ENCODE data around the gene AP3B1. TPM values are rescaled to one million over a fixed set of nuclear protein-coding genes. Genes with fewer than 3 reads are reported as not detected.

Gene AP3B1
- total RNA-seq, 1 donor, result 72.1 TPM

GRCh38 chr5:77958642-77959330 is 335.7 kb downstream of the AP3B1 start:
- no peaks in the 10 kb centered on the region for H3K4me1 ChIP-seq (ENCODE audit: insufficient read depth, low read length)
- no peak overlapping the region for H3K4me3 ChIP-seq (ENCODE audit: low read length)
- H3K27me3 ChIP-seq (ENCODE audit: insufficient read depth, low read length), result peaks cover 77% of the 10 kb centered on the region
- no peaks in the 10 kb centered on the region for H3K9me3 ChIP-seq (ENCODE audit: low read depth, low read length)

GRCh38 chr5:77957931-77958521 is 336.5 kb downstream of the AP3B1 start:
- Histone ChIP-seq H3K27me3 (ENCODE audit: insufficient read depth, low read length) (peaks cover 71% of the 10 kb centered on the region), H3K4me1 (ENCODE audit: insufficient read depth, low read length) (no peaks in the 10 kb centered on the region), H3K9me3 (ENCODE audit: low read depth, low read length) (no peaks in the 10 kb centered on the region), H3K4me3 (ENCODE audit: low read length) (no peak overlapping the region)

GRCh38 chr5:77957516-77957915 is 337.0 kb downstream of the AP3B1 start:
- no peaks in the 10 kb centered on the region for H3K4me1 ChIP-seq (ENCODE audit: insufficient read depth, low read length)
- no peak overlapping the region for H3K4me3 ChIP-seq (ENCODE audit: low read length)
- peaks cover 66% of the 10 kb centered on the region for H3K27me3 ChIP-seq (ENCODE audit: insufficient read depth, low read length)
- no peaks in the 10 kb centered on the region for H3K9me3 ChIP-seq (ENCODE audit: low read depth, low read length)

- Histone ChIP-seq H3K9me3 (ENCODE audit: low read depth, low read length) (no peaks in the 10 kb centered on the region), H3K4me3 (ENCODE audit: low read length) (no peak overlapping the region), H3K27me3 (ENCODE audit: insufficient read depth, low read length) (peaks cover 63% of the 10 kb centered on the region), H3K4me1 (ENCODE audit: insufficient read depth, low read length) (no peaks in the 10 kb centered on the region)
Measured at GRCh38 chr5:77957081-77957480, 337.4 kb downstream of the AP3B1 start.

GRCh38 chr5:77955577-77955976 is 338.9 kb downstream of the AP3B1 start:
- Histone ChIP-seq H3K4me1 (ENCODE audit: insufficient read depth, low read length) (no peaks in the 10 kb centered on the region), H3K4me3 (ENCODE audit: low read length) (no peak overlapping the region), H3K27me3 (ENCODE audit: insufficient read depth, low read length) (peaks cover 51% of the 10 kb centered on the region), H3K9me3 (ENCODE audit: low read depth, low read length) (no peaks in the 10 kb centered on the region)

GRCh38 chr5:77953374-77953773 is 341.1 kb downstream of the AP3B1 start:
- H3K4me1 ChIP-seq (ENCODE audit: insufficient read depth, low read length), result no peaks in the 10 kb centered on the region
- no peak overlapping the region for H3K4me3 ChIP-seq (ENCODE audit: low read length)
- H3K27me3 ChIP-seq (ENCODE audit: insufficient read depth, low read length), result peaks cover 29% of the 10 kb centered on the region
- no peaks in the 10 kb centered on the region for H3K9me3 ChIP-seq (ENCODE audit: low read depth, low read length)

- Histone ChIP-seq H3K9me3 (ENCODE audit: low read depth, low read length) (no peaks in the 10 kb centered on the region), H3K4me1 (ENCODE audit: insufficient read depth, low read length) (no peaks in the 10 kb centered on the region), H3K4me3 (ENCODE audit: low read length) (no peak overlapping the region), H3K27me3 (ENCODE audit: insufficient read depth, low read length) (peaks cover 23% of the 10 kb centered on the region)
Measured at GRCh38 chr5:77952636-77953212, 341.8 kb downstream of the AP3B1 start.

Other genes with a start within 250 kb of the AP3B1 start
- 24.9 TPM for gene SCAMP1, start 65.9 kb upstream of the AP3B1 start, total RNA-seq